ENCODE data around the gene STK38. TPM values are rescaled to one million over a fixed set of nuclear protein-coding genes. Genes with fewer than 3 reads are reported as not detected.
"Not testable (repeated sequence)": the region's sequence is repeated elsewhere in the genome, so short reads cannot be mapped to it uniquely, and the experiment has no call there.

The STK38 gene
- total RNA-seq, 1 experiment from 2014 or later = 31.5 TPM

- H2AFZ ChIP-seq (ENCODE audit: low read length); H4K20me1 ChIP-seq (ENCODE audit: insufficient read depth, low read depth, low read length); H3K9ac ChIP-seq (ENCODE audit: low read length); H3K27ac ChIP-seq (ENCODE audit: low read length); H3K9me3 ChIP-seq (ENCODE audit: low read length); H3K4me3 ChIP-seq (ENCODE audit: low read length); DNase-seq; H3K9me2 ChIP-seq (replicated peaks; ENCODE audit: insufficient read depth, low read length); H3K4me1 ChIP-seq (ENCODE audit: low read length); H3K4me2 ChIP-seq (ENCODE audit: low read depth, low read length, poor library complexity, severe bottlenecking); H3K27me3 ChIP-seq (ENCODE audit: low read length): not testable (repeated sequence)
- Histone ChIP-seq H3K36me3 (ENCODE audit: insufficient read depth, low read length) (peaks cover 42% of the 10 kb centered on the region), H3K79me2 (ENCODE audit: low read length) (peaks cover 99% of the 10 kb centered on the region)
These were observed 98.1 kb downstream of the STK38 start for GRCh38 chr6:36449173-36449572.

GRCh38 chr6:36445621-36446020, 101.7 kb downstream of the STK38 start:
- no peaks in the 10 kb centered on the region for H3K27me3 ChIP-seq (ENCODE audit: low read length)
- no peak overlapping the region for H3K4me3 ChIP-seq (ENCODE audit: low read length)
- no peak overlapping the region; the same call in 1 of the 2 replicates for H3K27ac ChIP-seq (ENCODE audit: low read length)
- no peak overlapping the region for H3K9ac ChIP-seq (ENCODE audit: low read length)
- H3K4me1 ChIP-seq (ENCODE audit: low read length) = peaks cover 28% of the 10 kb centered on the region
- no peaks in the 10 kb centered on the region for H3K9me3 ChIP-seq (ENCODE audit: low read length)
- H2AFZ ChIP-seq (ENCODE audit: low read length) = no peak overlapping the region
- H3K36me3 ChIP-seq (ENCODE audit: insufficient read depth, low read length) = peaks cover 31% of the 10 kb centered on the region
- H3K9me2 ChIP-seq (replicated peaks; ENCODE audit: insufficient read depth, low read length) = no peaks in the 10 kb centered on the region
- peaks cover 83% of the 10 kb centered on the region for H3K79me2 ChIP-seq (ENCODE audit: low read length)
- H4K20me1 ChIP-seq (ENCODE audit: insufficient read depth, low read depth, low read length) = no peaks in the 10 kb centered on the region
- DNase-seq = no peak
- H3K4me2 ChIP-seq (ENCODE audit: low read depth, low read length, poor library complexity, severe bottlenecking) = no peak overlapping the region

GRCh38 chr6:36444470-36444869, 102.8 kb downstream of the STK38 start:
- Histone ChIP-seq H3K9me2 (replicated peaks; ENCODE audit: insufficient read depth, low read length) (no peaks in the 10 kb centered on the region), H3K4me3 (ENCODE audit: low read length) (peak overlapping the region; percentile 81)

More at GRCh38 chr6:36444470-36444869, 102.8 kb downstream of the STK38 start:
- Histone ChIP-seq H2AFZ (ENCODE audit: low read length) (no peak overlapping the region), H3K36me3 (ENCODE audit: insufficient read depth, low read length) (peaks cover 31% of the 10 kb centered on the region), H4K20me1 (ENCODE audit: insufficient read depth, low read depth, low read length) (no peaks in the 10 kb centered on the region), H3K9me3 (ENCODE audit: low read length) (no peaks in the 10 kb centered on the region), H3K4me1 (ENCODE audit: low read length) (peaks cover 28% of the 10 kb centered on the region), H3K27ac (ENCODE audit: low read length) (peak overlapping the region; percentile 81; the same call in 1 of the 2 replicates), H3K79me2 (ENCODE audit: low read length) (peaks cover 73% of the 10 kb centered on the region), H3K4me2 (ENCODE audit: low read depth, low read length, poor library complexity, severe bottlenecking) (peak overlapping the region; percentile 82), H3K27me3 (ENCODE audit: low read length) (no peaks in the 10 kb centered on the region), H3K9ac (ENCODE audit: low read length) (peak overlapping the region; percentile 94)
- DNase-seq = no peak

Small RNA genes lying within 50 kb of the gene (small RNA-seq; reads per million reads assigned to genes)
- gene RN7SL502P = not detected

Other genes starting within 250 kb of the STK38 start
- gene BNIP5, start 210.6 kb downstream of the STK38 start, total RNA-seq (2014; rRNA removed; shearing (Covaris generic); ENCODE audit: low replicate concordance) = not detected in 2 replicates
- gene ETV7, start 159.8 kb downstream of the STK38 start, total RNA-seq (2014; rRNA removed; shearing (Covaris generic); ENCODE audit: low replicate concordance) = not detected in 2 replicates
- gene PXT1, start 104.6 kb downstream of the STK38 start, total RNA-seq (2014; rRNA removed; shearing (Covaris generic); ENCODE audit: low replicate concordance) = not detected in 2 replicates
- 71.4 and 94.5 TPM in 2 replicates for gene KCTD20, start 104.5 kb downstream of the STK38 start, total RNA-seq (2014; rRNA removed; shearing (Covaris generic); ENCODE audit: low replicate concordance)
- 216 and 248 TPM in 2 replicates for gene SRSF3, start 46.9 kb upstream of the STK38 start, total RNA-seq (2014; rRNA removed; shearing (Covaris generic); ENCODE audit: low replicate concordance)
- 4.5 and 6.8 TPM in 2 replicates for gene CDKN1A, start 131.2 kb upstream of the STK38 start, total RNA-seq (2014; rRNA removed; shearing (Covaris generic); ENCODE audit: low replicate concordance)
- gene RAB44, start 150.3 kb upstream of the STK38 start, total RNA-seq (2014; rRNA removed; shearing (Covaris generic); ENCODE audit: low replicate concordance) = not detected in 2 replicates